GM18517 (cell line): ENCODE measurements around the gene CASZ1.

ENCODE experiments used
- ATAC-seq: cut with Tn5 transposase; IDR thresholded peaks from one replicate; pipeline ENCODE4 v1.9.1; 2021; ENCODE audit warnings: mild to moderate bottlenecking, moderate library complexity; ENCODE audit not compliant: unreplicated experiment

Gene CASZ1

DNA sequence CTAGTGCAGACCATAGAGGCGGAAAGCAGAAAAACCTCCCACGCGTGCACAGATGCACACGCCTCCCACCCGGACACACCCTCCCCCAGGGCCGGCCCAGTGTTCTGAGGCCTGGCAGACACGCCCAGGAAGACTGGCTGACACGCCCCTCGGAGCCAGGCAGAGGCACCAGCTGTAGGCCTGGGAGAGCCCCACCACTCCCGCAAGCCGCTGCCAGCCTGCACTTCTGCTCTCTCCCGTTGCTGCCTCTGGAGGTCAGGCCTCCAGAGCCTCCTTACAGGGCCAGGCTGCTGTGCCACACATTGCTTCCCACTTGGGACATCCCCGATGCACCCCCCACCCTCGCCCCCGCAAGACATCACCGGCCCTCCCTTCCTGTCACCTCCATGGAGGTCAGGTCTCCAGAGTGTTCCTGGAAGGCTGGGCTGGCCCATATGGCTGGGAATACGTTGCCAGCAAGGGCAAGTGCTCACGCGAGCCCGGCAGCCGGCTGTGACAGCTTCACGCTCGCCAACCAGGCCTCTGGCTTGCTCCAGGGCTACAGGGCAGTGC lies 40.4 kb downstream of the CASZ1 start:
- ATAC-seq: no peak

DNA sequence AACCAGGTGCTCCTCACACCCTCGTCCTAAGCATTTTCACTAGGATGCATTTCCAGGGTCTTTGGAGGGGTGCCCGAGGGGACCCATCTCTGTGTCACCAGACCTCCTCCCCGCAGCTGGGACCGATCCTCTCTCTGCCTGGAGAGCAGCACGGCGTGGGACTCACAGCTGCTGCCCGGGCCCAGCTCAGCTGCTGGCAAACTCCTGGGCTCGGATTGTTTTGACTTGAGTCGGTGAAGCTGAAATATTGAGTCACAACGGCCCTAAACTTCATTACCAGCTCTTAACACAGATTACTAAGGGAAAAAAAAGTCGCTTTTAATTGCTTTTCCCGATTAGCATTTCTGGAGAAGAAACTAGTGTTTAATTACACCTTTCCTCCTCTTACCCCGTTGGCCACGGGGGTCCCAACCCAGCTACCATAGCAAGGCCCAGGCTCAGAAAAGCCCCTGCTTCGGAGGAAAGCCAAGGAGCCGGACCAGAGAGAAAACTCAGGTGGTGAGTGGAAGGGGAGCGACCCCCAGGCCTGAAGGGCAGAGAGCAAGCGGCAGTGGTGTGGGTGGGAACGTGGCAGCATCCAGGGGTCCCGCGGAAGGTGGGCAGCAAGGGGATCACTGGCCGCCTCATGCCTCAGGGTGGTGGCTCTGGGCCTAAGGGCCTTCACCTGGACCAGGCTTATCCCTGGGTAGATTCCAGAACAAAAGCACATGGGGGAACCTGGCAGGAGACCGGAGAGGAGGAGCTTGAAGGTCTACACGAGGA lies 41.7 kb downstream of the CASZ1 start:
- ATAC-seq: no peak

DNA sequence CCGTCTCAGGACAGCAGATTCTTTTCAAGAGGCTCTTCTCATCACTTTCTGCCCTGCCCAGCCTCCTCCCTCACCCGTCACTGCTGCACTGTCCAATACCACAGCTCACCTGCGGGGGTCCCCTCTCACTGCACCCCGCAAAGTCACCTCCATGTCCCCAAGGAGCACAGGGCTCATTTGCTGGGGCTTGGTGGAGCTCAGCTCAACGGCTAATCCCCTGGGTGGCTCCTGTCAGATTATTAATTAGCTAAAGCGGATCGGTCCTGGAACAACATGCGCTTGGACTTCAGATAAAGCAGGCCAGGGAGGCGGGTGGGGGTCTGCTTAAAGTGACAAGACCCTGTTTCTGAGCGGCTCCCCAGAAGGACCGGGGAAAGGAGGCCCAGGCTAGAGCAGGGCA lies 43.1 kb downstream of the CASZ1 start:
- ATAC-seq: no peak

- ATAC-seq: no peak
Observed at GRCh38 chr1:10751561-10752085, 44.8 kb downstream of the CASZ1 start.

DNA sequence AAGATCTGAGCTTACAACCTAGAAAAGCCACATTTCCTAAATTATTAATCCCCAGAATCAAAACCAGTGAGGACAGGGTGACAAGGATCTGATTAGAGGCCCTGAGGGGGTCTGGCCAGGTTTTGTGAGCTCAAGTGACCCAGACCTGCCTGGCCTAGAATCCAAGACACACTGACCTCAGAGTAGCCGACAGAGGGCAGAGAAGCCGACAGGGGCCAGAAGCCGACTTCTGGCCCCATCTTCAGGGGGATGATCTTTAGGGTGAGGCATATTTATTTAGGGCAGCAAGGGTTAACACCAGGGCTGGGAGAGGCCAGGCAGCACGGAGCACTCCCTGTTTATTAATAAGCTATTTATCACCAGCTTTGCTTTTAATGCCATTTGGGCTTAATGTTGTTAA lies 45.3 kb downstream of the CASZ1 start:
- ATAC-seq: no peak

GRCh38 chr1:10745886-10746455 lies 50.5 kb downstream of the CASZ1 start:
- no peak for ATAC-seq

GRCh38 chr1:10745383-10745782 lies 51.1 kb downstream of the CASZ1 start:
- no peak for ATAC-seq

GRCh38 chr1:10744654-10745238 lies 51.7 kb downstream of the CASZ1 start:
- ATAC-seq: no peak

DNA sequence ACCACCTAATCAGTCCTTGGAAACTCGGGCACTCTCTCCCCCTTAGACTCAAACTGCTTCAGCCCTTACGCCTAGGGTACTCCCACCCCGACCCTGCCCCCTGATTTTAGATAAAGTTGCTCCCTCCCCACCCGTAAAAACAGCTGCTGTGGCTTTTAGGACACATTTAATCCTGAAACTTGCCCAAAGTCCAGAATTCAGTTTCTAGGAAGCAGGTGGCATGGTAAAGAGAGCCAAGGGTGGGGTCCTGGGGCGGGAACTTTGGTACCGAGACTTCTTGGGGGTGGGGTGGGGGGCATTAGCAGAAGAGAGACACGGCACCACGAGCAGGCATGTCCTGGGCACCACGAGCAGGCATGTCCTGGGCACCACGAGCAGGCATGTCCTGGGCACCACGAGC lies 52.4 kb downstream of the CASZ1 start:
- ATAC-seq: no peak

GRCh38 chr1:10741696-10742095 lies 54.8 kb downstream of the CASZ1 start:
- ATAC-seq: no peak

- no peak for ATAC-seq
Observed at GRCh38 chr1:10740123-10740522, 56.3 kb downstream of the CASZ1 start.

DNA sequence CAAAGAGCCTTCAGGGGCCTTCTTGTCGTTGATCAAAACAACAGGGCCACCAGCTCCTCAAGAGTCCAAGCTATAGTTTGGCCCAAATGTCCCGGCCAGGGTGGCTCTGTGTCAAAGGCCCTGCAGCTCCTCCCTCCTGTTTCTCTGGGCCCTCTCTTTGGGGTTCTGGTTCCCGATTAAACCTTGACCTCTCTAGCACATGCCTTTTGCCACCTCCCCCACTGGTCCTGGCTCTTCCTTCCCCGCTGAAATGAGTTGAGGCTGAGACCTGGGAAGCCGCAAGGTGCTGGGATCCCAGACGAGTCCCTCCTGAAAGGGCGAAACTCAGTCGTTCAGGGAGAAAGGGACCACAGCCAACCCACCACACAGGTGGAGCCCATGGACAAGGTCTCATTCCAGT lies 56.9 kb downstream of the CASZ1 start:
- no peak for ATAC-seq

DNA sequence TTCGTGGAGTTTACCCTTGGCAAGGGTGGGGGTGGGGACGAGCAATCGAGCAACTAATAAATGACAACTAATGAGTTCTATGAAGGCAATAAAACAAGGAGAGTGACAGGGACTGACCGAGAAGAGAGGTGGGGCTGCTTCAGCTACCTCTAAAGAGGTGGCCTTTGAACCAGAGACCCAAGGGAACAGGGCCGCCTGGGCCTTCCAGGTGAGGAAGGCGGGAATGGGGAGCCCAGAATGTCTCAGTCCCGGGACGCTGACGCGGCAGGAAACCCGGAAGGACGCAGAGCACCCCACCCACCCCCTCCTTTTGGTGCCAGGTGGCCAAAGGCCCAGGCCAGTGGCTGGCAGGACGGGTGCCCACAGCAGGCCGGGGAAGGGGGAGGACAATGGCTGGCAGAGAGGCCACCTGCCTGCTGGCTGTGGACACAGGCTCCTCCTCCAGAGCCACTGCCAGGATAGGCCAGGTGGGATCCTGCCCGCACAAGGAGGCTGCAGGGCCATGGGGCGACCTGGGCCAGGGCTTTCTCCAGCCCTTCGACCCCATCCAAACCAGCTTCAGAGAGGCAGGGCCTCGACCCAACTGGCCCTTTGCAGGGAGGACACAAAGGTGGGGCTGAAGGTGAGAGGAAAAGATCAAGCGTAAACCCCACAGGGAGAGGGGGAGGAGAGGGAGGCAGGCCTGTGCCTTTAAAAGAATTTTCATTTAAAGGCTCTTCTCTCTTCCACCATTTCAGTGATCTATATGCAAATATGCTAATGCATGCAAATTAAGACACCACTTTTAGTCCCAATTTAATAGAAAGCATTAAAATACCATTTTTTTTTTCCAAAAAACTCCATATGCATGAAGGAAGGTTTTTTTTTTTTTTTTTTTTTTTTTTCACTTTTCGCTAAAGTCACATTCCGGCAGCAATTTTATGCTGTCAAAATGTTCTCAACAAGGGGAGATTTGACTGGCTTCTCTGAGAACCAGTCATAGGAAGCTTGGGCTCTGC lies 58.1 kb downstream of the CASZ1 start:
- no peak for ATAC-seq

DNA sequence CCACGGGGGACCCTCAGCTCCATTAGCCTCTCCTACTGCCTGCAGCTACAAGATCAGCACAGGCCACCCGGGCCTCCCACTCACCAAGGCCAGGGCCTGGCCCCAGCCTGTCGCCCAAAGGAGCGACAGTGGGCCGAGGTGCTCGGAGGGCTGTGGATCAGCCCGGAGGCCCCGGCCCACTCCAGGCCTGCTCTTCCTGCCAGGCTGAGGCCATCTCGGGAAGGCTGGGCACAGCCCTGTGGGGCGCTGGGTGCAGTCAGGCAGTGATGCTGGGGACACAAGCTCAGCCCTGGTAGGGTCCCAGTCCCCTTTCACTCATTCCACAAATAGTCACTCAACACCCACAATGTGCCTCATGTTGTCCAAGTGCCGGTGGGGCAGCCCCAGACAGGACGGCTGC lies 58.8 kb downstream of the CASZ1 start:
- no peak for ATAC-seq

GRCh38 chr1:10736634-10737586 lies 59.5 kb downstream of the CASZ1 start:
- ATAC-seq: no peak

GRCh38 chr1:10735563-10736305 lies 60.7 kb downstream of the CASZ1 start:
- no peak for ATAC-seq

GRCh38 chr1:10734962-10735544 lies 61.4 kb downstream of the CASZ1 start:
- no peak for ATAC-seq

DNA sequence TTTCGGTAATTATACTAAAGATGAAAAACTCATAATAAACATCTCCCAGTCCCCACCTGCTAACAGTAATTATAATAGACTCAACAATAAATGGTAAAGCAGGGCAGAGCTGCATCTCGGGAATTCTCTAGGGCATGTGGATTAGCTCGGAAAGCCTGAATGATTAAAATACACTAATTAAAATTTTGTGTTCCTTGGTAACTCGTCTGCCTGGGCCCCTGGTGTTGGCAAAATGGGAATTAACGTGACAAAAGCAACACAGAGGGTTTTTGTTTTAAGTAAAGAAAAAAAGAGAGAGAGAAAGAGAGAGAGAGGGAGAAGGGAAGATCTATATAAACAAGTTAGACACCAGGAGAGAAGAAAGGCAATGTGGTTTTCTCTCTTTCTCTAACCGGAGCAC lies 62.1 kb downstream of the CASZ1 start:
- ATAC-seq: no peak
